ENCODE data around the gene UAP1L1.
"Not testable (repeated sequence)": the region's sequence is repeated elsewhere in the genome, so short reads cannot be mapped to it uniquely, and the experiment has no call there.

DNA sequence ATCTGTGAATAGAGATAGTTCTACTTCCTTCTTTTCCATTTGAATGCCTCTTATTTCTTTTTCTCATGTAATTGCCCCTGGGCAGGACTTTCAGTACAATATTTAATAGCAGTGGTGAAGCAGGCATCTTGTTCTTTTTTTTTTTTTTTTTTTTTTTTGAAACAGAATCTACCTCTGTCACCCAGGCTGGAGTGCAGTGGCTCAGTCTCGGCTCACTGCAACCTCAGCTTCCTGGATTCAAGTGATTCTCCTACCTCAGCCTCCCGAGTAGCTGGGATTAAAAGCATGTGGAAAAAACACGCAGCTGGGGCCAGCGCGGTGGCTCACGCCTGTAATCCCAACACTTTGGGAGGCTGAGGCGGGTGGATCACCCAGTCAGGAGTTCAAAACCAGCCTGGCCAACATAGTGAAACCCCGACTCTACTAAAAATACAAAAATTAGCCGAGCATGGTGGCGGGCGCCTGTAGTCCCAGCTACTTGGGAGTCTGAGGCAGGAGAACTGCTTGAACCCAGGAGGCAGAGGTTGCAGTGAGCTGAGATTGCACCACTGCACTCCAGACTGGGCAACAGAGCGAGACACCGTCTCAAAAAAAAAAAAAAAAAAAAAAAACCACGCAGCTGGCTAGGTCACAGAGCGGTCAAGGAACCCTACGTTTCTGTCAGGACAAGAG lies 45.6 kb downstream of the UAP1L1 start:
- not testable (repeated sequence) for TF ChIP-seq POLR2A (IDR thresholded peaks at IDR 0.05)
- TF ChIP-seq, protein P1, sequence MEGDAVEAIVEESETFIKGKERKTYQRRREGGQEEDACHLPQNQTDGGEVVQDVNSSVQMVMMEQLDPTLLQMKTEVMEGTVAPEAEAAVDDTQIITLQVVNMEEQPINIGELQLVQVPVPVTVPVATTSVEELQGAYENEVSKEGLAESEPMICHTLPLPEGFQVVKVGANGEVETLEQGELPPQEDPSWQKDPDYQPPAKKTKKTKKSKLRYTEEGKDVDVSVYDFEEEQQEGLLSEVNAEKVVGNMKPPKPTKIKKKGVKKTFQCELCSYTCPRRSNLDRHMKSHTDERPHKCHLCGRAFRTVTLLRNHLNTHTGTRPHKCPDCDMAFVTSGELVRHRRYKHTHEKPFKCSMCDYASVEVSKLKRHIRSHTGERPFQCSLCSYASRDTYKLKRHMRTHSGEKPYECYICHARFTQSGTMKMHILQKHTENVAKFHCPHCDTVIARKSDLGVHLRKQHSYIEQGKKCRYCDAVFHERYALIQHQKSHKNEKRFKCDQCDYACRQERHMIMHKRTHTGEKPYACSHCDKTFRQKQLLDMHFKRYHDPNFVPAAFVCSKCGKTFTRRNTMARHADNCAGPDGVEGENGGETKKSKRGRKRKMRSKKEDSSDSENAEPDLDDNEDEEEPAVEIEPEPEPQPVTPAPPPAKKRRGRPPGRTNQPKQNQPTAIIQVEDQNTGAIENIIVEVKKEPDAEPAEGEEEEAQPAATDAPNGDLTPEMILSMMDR (IDR thresholded peaks at IDR 0.05) = not testable (repeated sequence)
